K562 (cell line): Measurements from ENCODE around the gene TNC.

Source experiments
- BCL6 ChIP-seq: fragments of 250-450 bp; sonication (Bioruptor Pico); IDR thresholded peaks from 2 replicates; pipeline ENCODE4 v1.4.0; 2020
- BHLHE40 ChIP-seq: IDR thresholded peaks from 2 replicates; pipeline ENCODE4 v1.6.1; 2011; ENCODE audit warnings: low read length, improper control_type of control experiment
- ELF1 ChIP-seq: fragments of 200-800 bp; sonication (Bioruptor generic); IDR thresholded peaks from 2 replicates; pipeline ENCODE4 v1.6.1; 2016; ENCODE audit warnings: missing genetic modification characterization, missing compliant biosample characterization
- GATAD2B ChIP-seq: fragments of 450-650 bp; IDR thresholded peaks from 2 replicates; pipeline ENCODE4 v1.6.1; 2017; ENCODE audit warnings: mild to moderate bottlenecking, borderline replicate concordance
- JUND ChIP-seq, 2 experiments: IDR thresholded peaks; 2 replicates in 1 of 2; 3 replicates in 1 of 2; pipeline ENCODE4 v1.6.1; 2011; ENCODE audit warnings: borderline replicate concordance in 2 of 2, low read depth in 2 of 2, low read length in 2 of 2, improper control_type of control experiment in 1 of 2, missing biosample characterization in 1 of 2, missing genetic modification characterization in 1 of 2, missing genetic modification reagents in 1 of 2
- MAZ ChIP-seq, 2 experiments: fragments of 450-650 bp in 1 of 2; sonication (generic) in 1 of 2; formaldehyde crosslinking; IDR thresholded peaks in 1 of 2; conservative IDR thresholded peaks in 1 of 2; 2 replicates each; pipeline versions ENCODE4 v1.4.0 to v1.5.0; 2020; ENCODE audit warnings: mild to moderate bottlenecking in 1 of 2, missing genetic modification reagents in 1 of 2
- NR3C1 ChIP-seq: sonication (generic); formaldehyde crosslinking; IDR thresholded peaks from 2 replicates; pipeline ENCODE4 v1.8.1; 2022; ENCODE audit warnings: missing genetic modification reagents
- SP1 ChIP-seq: sonication (generic); formaldehyde crosslinking; IDR thresholded peaks from 2 replicates; pipeline ENCODE4 v1.8.1; 2022; ENCODE audit warnings: mild to moderate bottlenecking, missing genetic modification reagents
- TF ChIP-seq, protein P1 (sequence below), 3 experiments: IDR thresholded peaks in 2 of 3; conservative IDR thresholded peaks in 1 of 3; 2 replicates each; pipeline ENCODE4 v1.5.1; 2011 to 2012; ENCODE audit warnings: low read length in 3 of 3, mild to moderate bottlenecking in 3 of 3, control low read depth in 2 of 3, improper control_type of control experiment in 1 of 3, inconsistent platforms in 1 of 3, low read depth in 1 of 3, mixed read lengths in 1 of 3, moderate library complexity in 1 of 3; ENCODE audit not compliant: insufficient read depth in 2 of 3
- TF ChIP-seq, protein P2 (sequence below), 2 experiments: IDR thresholded peaks; 2 replicates each; pipeline ENCODE4 v1.6.1; 2012; ENCODE audit warnings: improper control_type of control experiment in 2 of 2, low read depth in 2 of 2, low read length in 2 of 2, borderline replicate concordance in 1 of 2
- TF ChIP-seq, protein P3 (sequence below): IDR thresholded peaks from 2 replicates; pipeline ENCODE4 v1.6.1; 2016; ENCODE audit warnings: missing genetic modification characterization, missing compliant biosample characterization
- TF ChIP-seq, protein P4 (sequence below): sonication (generic); formaldehyde crosslinking; IDR thresholded peaks from 2 replicates; pipeline ENCODE4 v1.5.0; 2020; ENCODE audit warnings: missing genetic modification reagents
- TF ChIP-seq, protein P5 (sequence below), 2 experiments: fragments of 450-650 bp; formaldehyde crosslinking in 1 of 2; IDR thresholded peaks; 2 replicates each; pipeline versions ENCODE4 v1.4.0 to v1.6.1; 2014 to 2020; ENCODE audit warnings: mild to moderate bottlenecking in 2 of 2, borderline replicate concordance in 1 of 2, low read depth in 1 of 2

DNA sequence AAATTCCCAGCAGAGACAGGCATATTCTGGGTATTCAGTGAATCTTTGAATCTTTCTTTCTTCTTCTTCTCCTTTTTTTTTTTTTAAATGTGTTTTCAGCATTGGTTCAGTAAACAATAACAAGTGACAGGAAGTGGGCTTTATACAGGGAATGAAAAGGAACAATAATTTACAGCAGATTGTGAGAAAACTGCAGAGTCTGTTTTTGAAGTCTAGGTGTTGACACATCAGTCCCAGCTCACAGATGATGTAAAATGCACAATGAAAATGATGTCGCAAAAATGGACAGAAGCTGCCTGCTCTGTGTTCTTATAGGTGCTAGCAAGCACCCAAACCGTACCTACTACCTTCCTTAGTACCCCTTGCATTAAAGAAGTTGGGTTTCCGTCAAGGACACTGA is 38.8 kb downstream of the TNC start:
- TF ChIP-seq BHLHE40, result no peak
- no peak for TF ChIP-seq GATAD2B
- TF ChIP-seq, protein P1, sequence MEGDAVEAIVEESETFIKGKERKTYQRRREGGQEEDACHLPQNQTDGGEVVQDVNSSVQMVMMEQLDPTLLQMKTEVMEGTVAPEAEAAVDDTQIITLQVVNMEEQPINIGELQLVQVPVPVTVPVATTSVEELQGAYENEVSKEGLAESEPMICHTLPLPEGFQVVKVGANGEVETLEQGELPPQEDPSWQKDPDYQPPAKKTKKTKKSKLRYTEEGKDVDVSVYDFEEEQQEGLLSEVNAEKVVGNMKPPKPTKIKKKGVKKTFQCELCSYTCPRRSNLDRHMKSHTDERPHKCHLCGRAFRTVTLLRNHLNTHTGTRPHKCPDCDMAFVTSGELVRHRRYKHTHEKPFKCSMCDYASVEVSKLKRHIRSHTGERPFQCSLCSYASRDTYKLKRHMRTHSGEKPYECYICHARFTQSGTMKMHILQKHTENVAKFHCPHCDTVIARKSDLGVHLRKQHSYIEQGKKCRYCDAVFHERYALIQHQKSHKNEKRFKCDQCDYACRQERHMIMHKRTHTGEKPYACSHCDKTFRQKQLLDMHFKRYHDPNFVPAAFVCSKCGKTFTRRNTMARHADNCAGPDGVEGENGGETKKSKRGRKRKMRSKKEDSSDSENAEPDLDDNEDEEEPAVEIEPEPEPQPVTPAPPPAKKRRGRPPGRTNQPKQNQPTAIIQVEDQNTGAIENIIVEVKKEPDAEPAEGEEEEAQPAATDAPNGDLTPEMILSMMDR (IDR thresholded peaks at IDR 0.05 in 2 of 3, conservative IDR thresholded peaks at IDR 0.05 in 1 of 3; ENCODE audit: insufficient read depth in 2 of 3, low read depth in 1 of 3, low read length in 3 of 3), result no peak
- TF ChIP-seq ELF1 (tag), result no peak
- TF ChIP-seq, protein P2, sequence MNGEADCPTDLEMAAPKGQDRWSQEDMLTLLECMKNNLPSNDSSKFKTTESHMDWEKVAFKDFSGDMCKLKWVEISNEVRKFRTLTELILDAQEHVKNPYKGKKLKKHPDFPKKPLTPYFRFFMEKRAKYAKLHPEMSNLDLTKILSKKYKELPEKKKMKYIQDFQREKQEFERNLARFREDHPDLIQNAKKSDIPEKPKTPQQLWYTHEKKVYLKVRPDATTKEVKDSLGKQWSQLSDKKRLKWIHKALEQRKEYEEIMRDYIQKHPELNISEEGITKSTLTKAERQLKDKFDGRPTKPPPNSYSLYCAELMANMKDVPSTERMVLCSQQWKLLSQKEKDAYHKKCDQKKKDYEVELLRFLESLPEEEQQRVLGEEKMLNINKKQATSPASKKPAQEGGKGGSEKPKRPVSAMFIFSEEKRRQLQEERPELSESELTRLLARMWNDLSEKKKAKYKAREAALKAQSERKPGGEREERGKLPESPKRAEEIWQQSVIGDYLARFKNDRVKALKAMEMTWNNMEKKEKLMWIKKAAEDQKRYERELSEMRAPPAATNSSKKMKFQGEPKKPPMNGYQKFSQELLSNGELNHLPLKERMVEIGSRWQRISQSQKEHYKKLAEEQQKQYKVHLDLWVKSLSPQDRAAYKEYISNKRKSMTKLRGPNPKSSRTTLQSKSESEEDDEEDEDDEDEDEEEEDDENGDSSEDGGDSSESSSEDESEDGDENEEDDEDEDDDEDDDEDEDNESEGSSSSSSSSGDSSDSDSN (IDR thresholded peaks at IDR 0.05; ENCODE audit: borderline replicate concordance in 1 of 2, low read depth in 2 of 2, low read length in 2 of 2), result no peak
- TF ChIP-seq, protein P3, sequence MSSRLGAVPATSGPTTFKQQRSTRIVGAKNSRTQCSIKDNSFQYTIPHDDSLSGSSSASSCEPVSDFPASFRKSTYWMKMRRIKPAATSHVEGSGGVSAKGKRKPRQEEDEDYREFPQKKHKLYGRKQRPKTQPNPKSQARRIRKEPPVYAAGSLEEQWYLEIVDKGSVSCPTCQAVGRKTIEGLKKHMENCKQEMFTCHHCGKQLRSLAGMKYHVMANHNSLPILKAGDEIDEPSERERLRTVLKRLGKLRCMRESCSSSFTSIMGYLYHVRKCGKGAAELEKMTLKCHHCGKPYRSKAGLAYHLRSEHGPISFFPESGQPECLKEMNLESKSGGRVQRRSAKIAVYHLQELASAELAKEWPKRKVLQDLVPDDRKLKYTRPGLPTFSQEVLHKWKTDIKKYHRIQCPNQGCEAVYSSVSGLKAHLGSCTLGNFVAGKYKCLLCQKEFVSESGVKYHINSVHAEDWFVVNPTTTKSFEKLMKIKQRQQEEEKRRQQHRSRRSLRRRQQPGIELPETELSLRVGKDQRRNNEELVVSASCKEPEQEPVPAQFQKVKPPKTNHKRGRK (tag), result no peak
- TF ChIP-seq JUND (IDR thresholded peaks at IDR 0.05; ENCODE audit: borderline replicate concordance, low read depth, low read length), result no peak
- no peak for TF ChIP-seq JUND (tag; IDR thresholded peaks at IDR 0.05; ENCODE audit: borderline replicate concordance, low read depth, low read length)
- TF ChIP-seq, protein P4, sequence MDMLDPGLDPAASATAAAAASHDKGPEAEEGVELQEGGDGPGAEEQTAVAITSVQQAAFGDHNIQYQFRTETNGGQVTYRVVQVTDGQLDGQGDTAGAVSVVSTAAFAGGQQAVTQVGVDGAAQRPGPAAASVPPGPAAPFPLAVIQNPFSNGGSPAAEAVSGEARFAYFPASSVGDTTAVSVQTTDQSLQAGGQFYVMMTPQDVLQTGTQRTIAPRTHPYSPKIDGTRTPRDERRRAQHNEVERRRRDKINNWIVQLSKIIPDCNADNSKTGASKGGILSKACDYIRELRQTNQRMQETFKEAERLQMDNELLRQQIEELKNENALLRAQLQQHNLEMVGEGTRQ (CRISPR knock-in tag), result no peak
- TF ChIP-seq MAZ (CRISPR knock-in tag; conservative IDR thresholded peaks at IDR 0.05 in 1 of 2, IDR thresholded peaks at IDR 0.05 in 1 of 2), result no peak
- no peak for TF ChIP-seq NR3C1
- TF ChIP-seq, protein P5, sequence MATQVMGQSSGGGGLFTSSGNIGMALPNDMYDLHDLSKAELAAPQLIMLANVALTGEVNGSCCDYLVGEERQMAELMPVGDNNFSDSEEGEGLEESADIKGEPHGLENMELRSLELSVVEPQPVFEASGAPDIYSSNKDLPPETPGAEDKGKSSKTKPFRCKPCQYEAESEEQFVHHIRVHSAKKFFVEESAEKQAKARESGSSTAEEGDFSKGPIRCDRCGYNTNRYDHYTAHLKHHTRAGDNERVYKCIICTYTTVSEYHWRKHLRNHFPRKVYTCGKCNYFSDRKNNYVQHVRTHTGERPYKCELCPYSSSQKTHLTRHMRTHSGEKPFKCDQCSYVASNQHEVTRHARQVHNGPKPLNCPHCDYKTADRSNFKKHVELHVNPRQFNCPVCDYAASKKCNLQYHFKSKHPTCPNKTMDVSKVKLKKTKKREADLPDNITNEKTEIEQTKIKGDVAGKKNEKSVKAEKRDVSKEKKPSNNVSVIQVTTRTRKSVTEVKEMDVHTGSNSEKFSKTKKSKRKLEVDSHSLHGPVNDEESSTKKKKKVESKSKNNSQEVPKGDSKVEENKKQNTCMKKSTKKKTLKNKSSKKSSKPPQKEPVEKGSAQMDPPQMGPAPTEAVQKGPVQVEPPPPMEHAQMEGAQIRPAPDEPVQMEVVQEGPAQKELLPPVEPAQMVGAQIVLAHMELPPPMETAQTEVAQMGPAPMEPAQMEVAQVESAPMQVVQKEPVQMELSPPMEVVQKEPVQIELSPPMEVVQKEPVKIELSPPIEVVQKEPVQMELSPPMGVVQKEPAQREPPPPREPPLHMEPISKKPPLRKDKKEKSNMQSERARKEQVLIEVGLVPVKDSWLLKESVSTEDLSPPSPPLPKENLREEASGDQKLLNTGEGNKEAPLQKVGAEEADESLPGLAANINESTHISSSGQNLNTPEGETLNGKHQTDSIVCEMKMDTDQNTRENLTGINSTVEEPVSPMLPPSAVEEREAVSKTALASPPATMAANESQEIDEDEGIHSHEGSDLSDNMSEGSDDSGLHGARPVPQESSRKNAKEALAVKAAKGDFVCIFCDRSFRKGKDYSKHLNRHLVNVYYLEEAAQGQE (IDR thresholded peaks at IDR 0.05; ENCODE audit: borderline replicate concordance), result no peak
- TF ChIP-seq, protein P5 (CRISPR knock-in tag; IDR thresholded peaks at IDR 0.05; ENCODE audit: low read depth), result no peak
- no peak for TF ChIP-seq BCL6 (CRISPR knock-in tag)
- TF ChIP-seq SP1 (CRISPR knock-in tag), result no peak
